ENCODE data around the gene GPR153. TPM values are rescaled to one million over a fixed set of nuclear protein-coding genes. Genes with fewer than 3 reads are reported as not detected.

GPR153 gene
- polyA plus RNA-seq, 1 of the 3 experiments (the other 2 are of a cell fraction): 6.6 TPM

DNA sequence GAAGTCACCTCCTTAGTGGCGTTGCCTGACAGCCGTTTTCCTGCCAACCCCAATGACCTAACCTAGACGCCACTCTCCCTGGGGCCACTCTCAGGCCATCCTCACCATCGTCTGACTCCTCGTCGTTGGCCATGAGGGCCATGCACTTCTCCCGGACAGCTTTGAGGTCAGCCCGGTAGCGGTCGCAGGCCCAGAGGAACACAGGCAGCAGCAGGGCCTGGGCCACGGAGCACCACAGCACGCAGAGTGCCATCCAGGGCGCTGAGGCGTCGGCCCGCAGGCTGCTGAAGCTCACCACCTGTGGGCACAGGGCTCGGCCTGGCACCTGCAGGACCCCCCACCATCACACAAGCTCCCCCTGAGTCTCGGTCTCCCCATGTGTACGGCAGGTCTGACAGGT lies 9.7 kb downstream of the GPR153 start:
- Histone ChIP-seq H3K4me2 (no peak overlapping the region), H3K79me2 (ENCODE audit: insufficient read depth) (no peaks in the 10 kb centered on the region), H3F3A (replicated peaks; ENCODE audit: insufficient read depth) (no peaks in the 10 kb centered on the region), H3K4me3 (ENCODE audit: low read depth in 2 of 2, low read length in 1 of 2) (no peak overlapping the region), H4K20me1 (ENCODE audit: insufficient read depth) (peaks cover 3% of the 10 kb centered on the region; the same call in 1 of the 2 replicates), H3K36me3 (replicated peaks in 1 of 2; ENCODE audit: control insufficient read depth in 1 of 2, insufficient read depth in 2 of 2, low read length in 1 of 2) (no peaks in the 10 kb centered on the region), H3K9me2 (no peaks in the 10 kb centered on the region), H3K4me1 (ENCODE audit: control insufficient read depth in 1 of 2, insufficient read depth in 2 of 2, low read depth in 1 of 2, low read length in 1 of 2) (no peaks in the 10 kb centered on the region; a peak in 1 of 4 replicates), H3K9ac (no peak overlapping the region), H3K27ac (ENCODE audit: low read depth in 2 of 2, low read length in 1 of 2) (no peak overlapping the region), H2AFZ (ENCODE audit: low read depth) (no peak overlapping the region), H3K27me3 (ENCODE audit: insufficient read depth) (no peaks in the 10 kb centered on the region), H3K9me3 (no peaks in the 10 kb centered on the region)
- TF ChIP-seq NRF1 (IDR thresholded peaks at IDR 0.05; ENCODE audit: low read depth, low read length) (no peak), EZH2phosphoT487 (IDR thresholded peaks at IDR 0.05; ENCODE audit: borderline replicate concordance, low read depth) (no peak), YY1 (IDR thresholded peaks at IDR 0.05; ENCODE audit: low read depth) (no peak), RAD21 (IDR thresholded peaks at IDR 0.05; ENCODE audit: low read length) (no peak), FOSL2 (IDR thresholded peaks at IDR 0.05; ENCODE audit: borderline replicate concordance, low read depth) (no peak), FOXJ3 (CRISPR knock-in tag; IDR thresholded peaks at IDR 0.05) (no peak), JUND (IDR thresholded peaks at IDR 0.05) (no peak), RFX5 (IDR thresholded peaks at IDR 0.05; ENCODE audit: low read length) (no peak), SMC3 (IDR thresholded peaks at IDR 0.05; ENCODE audit: low read depth, low read length) (no peak), FOXM1 (IDR thresholded peaks at IDR 0.05; ENCODE audit: low read depth) (no peak), MEF2A (IDR thresholded peaks at IDR 0.05; ENCODE audit: borderline replicate concordance, low read depth) (no peak), TCF12 (IDR thresholded peaks at IDR 0.05) (no peak), EP300 (IDR thresholded peaks at IDR 0.05; ENCODE audit: borderline replicate concordance in 1 of 2, low read depth in 1 of 2, low read length in 1 of 2) (no peak), MXI1 (IDR thresholded peaks at IDR 0.05; ENCODE audit: low read depth, low read length) (no peak)
- TF ChIP-seq, protein P1, sequence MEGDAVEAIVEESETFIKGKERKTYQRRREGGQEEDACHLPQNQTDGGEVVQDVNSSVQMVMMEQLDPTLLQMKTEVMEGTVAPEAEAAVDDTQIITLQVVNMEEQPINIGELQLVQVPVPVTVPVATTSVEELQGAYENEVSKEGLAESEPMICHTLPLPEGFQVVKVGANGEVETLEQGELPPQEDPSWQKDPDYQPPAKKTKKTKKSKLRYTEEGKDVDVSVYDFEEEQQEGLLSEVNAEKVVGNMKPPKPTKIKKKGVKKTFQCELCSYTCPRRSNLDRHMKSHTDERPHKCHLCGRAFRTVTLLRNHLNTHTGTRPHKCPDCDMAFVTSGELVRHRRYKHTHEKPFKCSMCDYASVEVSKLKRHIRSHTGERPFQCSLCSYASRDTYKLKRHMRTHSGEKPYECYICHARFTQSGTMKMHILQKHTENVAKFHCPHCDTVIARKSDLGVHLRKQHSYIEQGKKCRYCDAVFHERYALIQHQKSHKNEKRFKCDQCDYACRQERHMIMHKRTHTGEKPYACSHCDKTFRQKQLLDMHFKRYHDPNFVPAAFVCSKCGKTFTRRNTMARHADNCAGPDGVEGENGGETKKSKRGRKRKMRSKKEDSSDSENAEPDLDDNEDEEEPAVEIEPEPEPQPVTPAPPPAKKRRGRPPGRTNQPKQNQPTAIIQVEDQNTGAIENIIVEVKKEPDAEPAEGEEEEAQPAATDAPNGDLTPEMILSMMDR (IDR thresholded peaks at IDR 0.05): no peak
- POLR2A ChIA-PET: no interaction called here
- no peak for DNase-seq
- CTCF ChIA-PET: interaction anchor here (1.4 to 9.5 kb wide), 7 partner anchors 66 to 187 kb away, joined by 3 to 318 read pairs (median 6); no protein-coding TSS in a partner anchor
- 80% methylated on average over 13 of the region's 19 CpGs for WGBS (ENCODE audit: low lambda C conversion rate)

DNA sequence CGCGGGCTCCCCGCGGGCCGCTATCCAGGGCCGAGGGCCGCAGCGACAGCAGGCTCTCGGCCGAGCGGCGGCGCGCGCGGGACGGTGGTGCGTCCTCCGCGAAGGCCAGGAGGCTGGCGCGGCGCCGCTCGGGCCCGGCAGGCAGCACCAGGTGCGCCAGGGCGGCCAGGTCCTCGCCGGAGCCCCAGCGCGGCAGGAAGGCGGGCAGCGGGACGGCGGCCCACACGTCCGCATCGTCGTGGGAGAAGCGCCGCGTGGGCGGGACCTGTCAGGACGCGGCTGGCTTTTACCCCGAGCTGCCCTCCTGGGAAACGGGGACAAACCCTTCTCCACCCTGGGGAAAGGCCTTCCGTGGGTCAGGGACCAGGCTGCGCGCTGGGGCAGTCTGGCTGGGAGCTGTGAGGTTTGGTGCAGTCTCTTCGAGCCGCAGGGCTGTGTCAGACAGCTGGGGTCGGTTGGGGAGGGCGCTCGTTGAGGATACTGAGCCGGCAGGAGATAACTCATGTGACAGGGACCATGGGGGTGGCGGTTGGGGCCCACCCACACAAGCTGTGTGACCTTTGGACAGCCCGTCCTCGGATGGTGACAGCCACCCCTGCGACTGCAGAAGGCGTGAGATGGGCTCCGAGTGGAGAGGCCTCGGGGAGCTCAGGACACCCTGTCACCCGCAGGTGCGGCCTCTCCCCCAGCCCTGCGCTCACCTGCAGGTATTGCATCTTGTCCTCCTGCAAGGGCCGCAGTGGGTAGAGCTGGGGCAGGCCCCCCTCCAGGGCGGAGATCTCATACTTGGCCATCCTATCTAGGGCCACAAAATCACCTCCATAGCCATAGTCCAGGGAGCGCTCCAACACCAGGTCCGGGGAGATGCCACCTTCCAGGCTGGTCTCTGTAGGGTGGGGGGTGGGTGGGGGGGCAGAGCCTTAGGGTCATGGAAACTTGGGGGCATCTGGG lies 10.9 kb downstream of the GPR153 start:
- H3K9me3 ChIP-seq: no peaks in the 10 kb centered on the region
- H3K36me3 ChIP-seq (replicated peaks in 1 of 2; ENCODE audit: control insufficient read depth in 1 of 2, insufficient read depth in 2 of 2, low read length in 1 of 2): no peaks in the 10 kb centered on the region
- CTCF ChIA-PET: interaction anchor here (1.4 to 9.5 kb wide), 6 partner anchors 87 to 188 kb away, joined by 6 to 318 read pairs (median 44); no protein-coding TSS in a partner anchor
- H3K4me3 ChIP-seq (ENCODE audit: low read depth in 2 of 2, low read length in 1 of 2): no peak overlapping the region
- POLR2A ChIA-PET: no interaction called here
- 95% methylated on average over 40 of the region's 71 CpGs for WGBS (ENCODE audit: low lambda C conversion rate)
- H4K20me1 ChIP-seq (ENCODE audit: insufficient read depth): peaks cover 3% of the 10 kb centered on the region; the same call in 1 of the 2 replicates
- no peak overlapping the region for H2AFZ ChIP-seq (ENCODE audit: low read depth)
- no peaks in the 10 kb centered on the region for H3K79me2 ChIP-seq (ENCODE audit: insufficient read depth)
- no peaks in the 10 kb centered on the region; a peak in 1 of 4 replicates for H3K4me1 ChIP-seq (ENCODE audit: control insufficient read depth in 1 of 2, insufficient read depth in 2 of 2, low read depth in 1 of 2, low read length in 1 of 2)
- no peak for DNase-seq
- H3K9me2 ChIP-seq: no peaks in the 10 kb centered on the region
- TF ChIP-seq MEF2A (IDR thresholded peaks at IDR 0.05; ENCODE audit: borderline replicate concordance, low read depth) (no peak), JUND (IDR thresholded peaks at IDR 0.05) (no peak), FOXM1 (IDR thresholded peaks at IDR 0.05; ENCODE audit: low read depth) (no peak), GATA2 (CRISPR knock-in tag; IDR thresholded peaks at IDR 0.05) (no peak), RFX5 (IDR thresholded peaks at IDR 0.05; ENCODE audit: low read length) (no peak), SMC3 (IDR thresholded peaks at IDR 0.05; ENCODE audit: low read depth, low read length) (no peak), EZH2phosphoT487 (IDR thresholded peaks at IDR 0.05; ENCODE audit: borderline replicate concordance, low read depth) (no peak)
- TF ChIP-seq, protein P2, sequence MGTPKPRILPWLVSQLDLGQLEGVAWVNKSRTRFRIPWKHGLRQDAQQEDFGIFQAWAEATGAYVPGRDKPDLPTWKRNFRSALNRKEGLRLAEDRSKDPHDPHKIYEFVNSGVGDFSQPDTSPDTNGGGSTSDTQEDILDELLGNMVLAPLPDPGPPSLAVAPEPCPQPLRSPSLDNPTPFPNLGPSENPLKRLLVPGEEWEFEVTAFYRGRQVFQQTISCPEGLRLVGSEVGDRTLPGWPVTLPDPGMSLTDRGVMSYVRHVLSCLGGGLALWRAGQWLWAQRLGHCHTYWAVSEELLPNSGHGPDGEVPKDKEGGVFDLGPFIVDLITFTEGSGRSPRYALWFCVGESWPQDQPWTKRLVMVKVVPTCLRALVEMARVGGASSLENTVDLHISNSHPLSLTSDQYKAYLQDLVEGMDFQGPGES (IDR thresholded peaks at IDR 0.05; ENCODE audit: low read depth, low read length): no peak
- TF ChIP-seq, protein P3, sequence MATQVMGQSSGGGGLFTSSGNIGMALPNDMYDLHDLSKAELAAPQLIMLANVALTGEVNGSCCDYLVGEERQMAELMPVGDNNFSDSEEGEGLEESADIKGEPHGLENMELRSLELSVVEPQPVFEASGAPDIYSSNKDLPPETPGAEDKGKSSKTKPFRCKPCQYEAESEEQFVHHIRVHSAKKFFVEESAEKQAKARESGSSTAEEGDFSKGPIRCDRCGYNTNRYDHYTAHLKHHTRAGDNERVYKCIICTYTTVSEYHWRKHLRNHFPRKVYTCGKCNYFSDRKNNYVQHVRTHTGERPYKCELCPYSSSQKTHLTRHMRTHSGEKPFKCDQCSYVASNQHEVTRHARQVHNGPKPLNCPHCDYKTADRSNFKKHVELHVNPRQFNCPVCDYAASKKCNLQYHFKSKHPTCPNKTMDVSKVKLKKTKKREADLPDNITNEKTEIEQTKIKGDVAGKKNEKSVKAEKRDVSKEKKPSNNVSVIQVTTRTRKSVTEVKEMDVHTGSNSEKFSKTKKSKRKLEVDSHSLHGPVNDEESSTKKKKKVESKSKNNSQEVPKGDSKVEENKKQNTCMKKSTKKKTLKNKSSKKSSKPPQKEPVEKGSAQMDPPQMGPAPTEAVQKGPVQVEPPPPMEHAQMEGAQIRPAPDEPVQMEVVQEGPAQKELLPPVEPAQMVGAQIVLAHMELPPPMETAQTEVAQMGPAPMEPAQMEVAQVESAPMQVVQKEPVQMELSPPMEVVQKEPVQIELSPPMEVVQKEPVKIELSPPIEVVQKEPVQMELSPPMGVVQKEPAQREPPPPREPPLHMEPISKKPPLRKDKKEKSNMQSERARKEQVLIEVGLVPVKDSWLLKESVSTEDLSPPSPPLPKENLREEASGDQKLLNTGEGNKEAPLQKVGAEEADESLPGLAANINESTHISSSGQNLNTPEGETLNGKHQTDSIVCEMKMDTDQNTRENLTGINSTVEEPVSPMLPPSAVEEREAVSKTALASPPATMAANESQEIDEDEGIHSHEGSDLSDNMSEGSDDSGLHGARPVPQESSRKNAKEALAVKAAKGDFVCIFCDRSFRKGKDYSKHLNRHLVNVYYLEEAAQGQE (IDR thresholded peaks at IDR 0.05; ENCODE audit: low read depth, low read length): no peak
- TF ChIP-seq, protein P4, sequence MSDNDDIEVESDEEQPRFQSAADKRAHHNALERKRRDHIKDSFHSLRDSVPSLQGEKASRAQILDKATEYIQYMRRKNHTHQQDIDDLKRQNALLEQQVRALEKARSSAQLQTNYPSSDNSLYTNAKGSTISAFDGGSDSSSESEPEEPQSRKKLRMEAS (IDR thresholded peaks at IDR 0.05; ENCODE audit: low read depth): no peak
- H3K9ac ChIP-seq: no peak overlapping the region
- no peak overlapping the region for H3K4me2 ChIP-seq
- H3F3A ChIP-seq (replicated peaks; ENCODE audit: insufficient read depth): no peaks in the 10 kb centered on the region
- no peaks in the 10 kb centered on the region for H3K27me3 ChIP-seq (ENCODE audit: insufficient read depth)
- H3K27ac ChIP-seq (ENCODE audit: low read depth in 2 of 2, low read length in 1 of 2): no peak overlapping the region

Measured in SK-N-SH (cell line).